ENCODE measurements around the gene DEPDC5.

DNA sequence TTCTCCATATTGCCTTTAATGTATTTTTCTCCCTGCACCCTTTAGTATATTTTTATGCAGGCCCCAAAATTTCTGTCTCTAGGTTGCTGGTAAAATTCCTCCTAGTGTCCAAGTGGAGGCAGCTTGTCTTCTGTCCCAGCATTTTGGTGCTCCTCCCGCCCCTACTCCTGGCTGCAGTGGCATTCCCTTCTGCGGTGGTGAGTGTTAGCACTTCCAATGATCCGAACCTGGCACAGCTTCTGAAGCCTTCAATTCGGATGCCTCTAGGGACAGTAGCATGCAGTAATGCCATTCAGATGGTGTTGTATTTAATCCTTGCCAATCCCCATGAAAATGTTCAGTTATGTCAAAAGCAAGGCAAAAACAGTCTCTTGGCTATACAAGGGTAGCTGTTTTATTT lies 196.4 kb downstream of the DEPDC5 start:
- TF ChIP-seq IKZF1 (conservative IDR thresholded peaks at IDR 0.05) = no peak
- TF ChIP-seq KDM1A (IDR thresholded peaks at IDR 0.05; ENCODE audit: borderline replicate concordance) = no peak
- TF ChIP-seq HDAC2 (IDR thresholded peaks at IDR 0.05) = no peak
- TF ChIP-seq, protein P1, sequence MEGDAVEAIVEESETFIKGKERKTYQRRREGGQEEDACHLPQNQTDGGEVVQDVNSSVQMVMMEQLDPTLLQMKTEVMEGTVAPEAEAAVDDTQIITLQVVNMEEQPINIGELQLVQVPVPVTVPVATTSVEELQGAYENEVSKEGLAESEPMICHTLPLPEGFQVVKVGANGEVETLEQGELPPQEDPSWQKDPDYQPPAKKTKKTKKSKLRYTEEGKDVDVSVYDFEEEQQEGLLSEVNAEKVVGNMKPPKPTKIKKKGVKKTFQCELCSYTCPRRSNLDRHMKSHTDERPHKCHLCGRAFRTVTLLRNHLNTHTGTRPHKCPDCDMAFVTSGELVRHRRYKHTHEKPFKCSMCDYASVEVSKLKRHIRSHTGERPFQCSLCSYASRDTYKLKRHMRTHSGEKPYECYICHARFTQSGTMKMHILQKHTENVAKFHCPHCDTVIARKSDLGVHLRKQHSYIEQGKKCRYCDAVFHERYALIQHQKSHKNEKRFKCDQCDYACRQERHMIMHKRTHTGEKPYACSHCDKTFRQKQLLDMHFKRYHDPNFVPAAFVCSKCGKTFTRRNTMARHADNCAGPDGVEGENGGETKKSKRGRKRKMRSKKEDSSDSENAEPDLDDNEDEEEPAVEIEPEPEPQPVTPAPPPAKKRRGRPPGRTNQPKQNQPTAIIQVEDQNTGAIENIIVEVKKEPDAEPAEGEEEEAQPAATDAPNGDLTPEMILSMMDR (IDR thresholded peaks at IDR 0.05 in 2 of 3, conservative IDR thresholded peaks at IDR 0.05 in 1 of 3; ENCODE audit: control insufficient read depth in 2 of 3, extremely low read depth in 1 of 3, insufficient read depth in 1 of 3, low read depth in 3 of 3, low read length in 3 of 3) = no peak
- no peak for TF ChIP-seq POLR2AphosphoS5 (IDR thresholded peaks at IDR 0.05; ENCODE audit: low read length)
- no peak for TF ChIP-seq MYB (IDR thresholded peaks at IDR 0.05; ENCODE audit: borderline replicate concordance, low read depth, low read length)
- TF ChIP-seq CREB1 (IDR thresholded peaks at IDR 0.05; ENCODE audit: low read depth) = no peak
- no peak for TF ChIP-seq EP300 (IDR thresholded peaks at IDR 0.05; ENCODE audit: borderline replicate concordance in 1 of 2, control insufficient read depth in 1 of 2, low read depth in 2 of 2, low read length in 2 of 2)
- no peak for TF ChIP-seq YY1 (IDR thresholded peaks at IDR 0.05; ENCODE audit: low read depth, low read length)
